HepG2 (cell line): ENCODE measurements around the gene CA10. TPM values are rescaled to one million over a fixed set of nuclear protein-coding genes. Genes with fewer than 3 reads are reported as not detected.

ENCODE experiments used
- ATAC-seq: fragments of 200-7000 bp; cut with Tn5 transposase; 3 replicates; pipeline ENCODE4 v1.9.1; 2020; ENCODE audit warnings: mild to moderate bottlenecking, moderate library complexity
- BruUV-seq: library from RNA; stranded (reverse); fragments of 400-500 nt; replicated peaks from 2 replicates; lab custom pipeline; 2021; lab: Mats Ljungman, UMichigan
- CTCF ChIA-PET: fragments of 300-600 bp; formaldehyde crosslinking; extraction: SDS; loops from one replicate; lab custom pipeline; 2021; ENCODE audit warnings: low total read pairs, inconsistent platforms, low intra/inter-chr PET ratio; lab: Yijun Ruan, JAX
- POLR2A ChIA-PET: fragments of 350-600 bp; sonication (Branson Sonifier 250); formaldehyde crosslinking; loops from one replicate; lab custom pipeline; 2020; ENCODE audit warnings: antibody characterized with exemption, inconsistent platforms; lab: Yijun Ruan, JAX
- DNase-seq: peaks from one replicate; pipeline ENCODE4 v3.0.0-alpha.2; 2015; ENCODE audit warnings: low spot score
- FAIRE-seq: peaks from 3 replicates; lab custom pipeline; 2011; peaks lifted over from hg19 to GRCh38; lab: Jason Lieb, UNC
- H2AFZ ChIP-seq: one replicate; pipeline ENCODE4 v1.6.1; 2011; ENCODE audit warnings: low read length, inconsistent platforms
- H3K27ac ChIP-seq: fragments of 300-600 bp; 3 replicates; pipeline ENCODE4 v1.8.0; 2011; ENCODE audit warnings: mixed run types, mild to moderate bottlenecking, mixed read lengths, low read length, inconsistent platforms; ENCODE audit not compliant: insufficient read depth; ENCODE audit errors: extremely low read length
- H3K27me3 ChIP-seq, 2 experiments: fragments of 200-600 bp in 1 of 2; 2 replicates in 1 of 2; 3 replicates in 1 of 2; pipeline versions ENCODE4 v1.6.0 to v1.8.0; 2011; ENCODE audit warnings: low read length in 2 of 2, mild to moderate bottlenecking in 2 of 2, moderate library complexity in 2 of 2, inconsistent platforms in 1 of 2; ENCODE audit not compliant: insufficient read depth in 2 of 2, control insufficient read depth in 1 of 2
- H3K36me3 ChIP-seq, 2 experiments: fragments of 200-600 bp in 1 of 2; replicated peaks in 1 of 2; 2 replicates in 1 of 2; 3 replicates in 1 of 2; pipeline versions ENCODE4 v1.5.1 to v1.8.0; 2011; ENCODE audit warnings: low read length in 2 of 2, inconsistent platforms in 1 of 2; ENCODE audit not compliant: insufficient read depth in 2 of 2, control insufficient read depth in 1 of 2
- H3K4me1 ChIP-seq: 2 replicates; pipeline ENCODE4 v1.5.1; 2012; ENCODE audit warnings: low read length, inconsistent platforms; ENCODE audit not compliant: insufficient read depth
- H3K4me2 ChIP-seq: 2 replicates; pipeline ENCODE4 v1.6.0; 2011; ENCODE audit warnings: low read depth, low read length, inconsistent platforms
- H3K4me3 ChIP-seq, 3 experiments: fragments of 200-600 bp in 1 of 3; sonication (generic), shearing (Covaris generic) in 1 of 3; replicated peaks in 1 of 3; 2 replicates each; pipeline ENCODE4 v1.5.1; 2011 to 2016; ENCODE audit warnings: low read length in 3 of 3, inconsistent platforms in 2 of 3, low read depth in 2 of 3, mild to moderate bottlenecking in 2 of 3, control low read depth in 1 of 3, mixed read lengths in 1 of 3; ENCODE audit not compliant: insufficient read depth in 1 of 3
- H3K79me2 ChIP-seq: one replicate; pipeline ENCODE4 v1.6.1; 2011; ENCODE audit warnings: low read length, inconsistent platforms; ENCODE audit not compliant: insufficient read depth
- H3K9ac ChIP-seq: 2 replicates; pipeline ENCODE4 v1.6.0; 2011; ENCODE audit warnings: mild to moderate bottlenecking, low read depth, low read length, inconsistent platforms; ENCODE audit not compliant: insufficient read depth
- H3K9me3 ChIP-seq: 2 replicates; pipeline ENCODE4 v1.5.1; 2012; ENCODE audit warnings: mild to moderate bottlenecking, low read length
- H4K20me1 ChIP-seq: 2 replicates; pipeline ENCODE4 v1.6.0; 2011; ENCODE audit warnings: inconsistent platforms, mild to moderate bottlenecking, low read length, moderate library complexity; ENCODE audit not compliant: insufficient read depth
- ATF1 ChIP-seq: IDR thresholded peaks from 2 replicates; pipeline ENCODE4 v1.6.1; 2016; ENCODE audit warnings: mild to moderate bottlenecking, control low read depth
- DR1 ChIP-seq: sonication (generic); formaldehyde crosslinking; IDR thresholded peaks from 2 replicates; pipeline ENCODE4 v1.8.0; 2021; ENCODE audit warnings: mild to moderate bottlenecking, missing genetic modification reagents, inconsistent platforms
- HES4 ChIP-seq: sonication (generic); formaldehyde crosslinking; IDR thresholded peaks from 2 replicates; pipeline ENCODE4 v1.9.0; 2021; ENCODE audit warnings: mild to moderate bottlenecking, missing genetic modification reagents, borderline replicate concordance
- JUN ChIP-seq: sonication (generic); formaldehyde crosslinking; IDR thresholded peaks from 2 replicates; pipeline ENCODE4 v1.4.0; 2020; ENCODE audit warnings: mild to moderate bottlenecking, missing genetic modification reagents
- MED13 ChIP-seq: sonication (generic); formaldehyde crosslinking; IDR thresholded peaks from 2 replicates; pipeline ENCODE4 v1.5.0; 2020; ENCODE audit warnings: missing genetic modification reagents
- NCOA1 ChIP-seq: sonication (generic); formaldehyde crosslinking; IDR thresholded peaks from 2 replicates; pipeline ENCODE4 v1.9.0; 2021; ENCODE audit warnings: missing genetic modification reagents
- POGK ChIP-seq: sonication (generic); formaldehyde crosslinking; conservative IDR thresholded peaks from 2 replicates; pipeline ENCODE4 v1.8.0; 2022; ENCODE audit warnings: mild to moderate bottlenecking, moderate library complexity, missing genetic modification reagents
- RARA ChIP-seq: IDR thresholded peaks from 2 replicates; pipeline ENCODE4 v1.6.1; 2016; ENCODE audit warnings: missing genetic modification reagents, missing compliant biosample characterization
- TMF1 ChIP-seq: sonication (generic); formaldehyde crosslinking; IDR thresholded peaks from 2 replicates; pipeline ENCODE4 v1.8.1; 2022; ENCODE audit warnings: low read depth, missing genetic modification reagents
- TRAFD1 ChIP-seq: sonication (generic); formaldehyde crosslinking; IDR thresholded peaks from 2 replicates; pipeline ENCODE4 v1.5.1; 2020; ENCODE audit warnings: missing genetic modification reagents, mild to moderate bottlenecking, borderline replicate concordance
- ZNF101 ChIP-seq: sonication (generic); formaldehyde crosslinking; IDR thresholded peaks from 2 replicates; pipeline ENCODE4 v1.4.0; 2020; ENCODE audit warnings: mild to moderate bottlenecking, low read depth, missing genetic modification reagents, borderline replicate concordance
- ZNF24 ChIP-seq: fragments of 450-650 bp; IDR thresholded peaks from 2 replicates; pipeline ENCODE4 v1.6.1; 2017; ENCODE audit warnings: antibody characterized with exemption, mild to moderate bottlenecking
- ZNF572 ChIP-seq: sonication (generic); formaldehyde crosslinking; IDR thresholded peaks from 2 replicates; pipeline ENCODE4 v1.5.1; 2020; ENCODE audit warnings: mild to moderate bottlenecking, missing genetic modification reagents
- ZNF577 ChIP-seq: sonication (generic); formaldehyde crosslinking; IDR thresholded peaks from 2 replicates; pipeline ENCODE4 v1.4.0; 2020; ENCODE audit warnings: mild to moderate bottlenecking, low read depth, missing genetic modification reagents, borderline replicate concordance
- ZNF614 ChIP-seq: IDR thresholded peaks from 2 replicates; pipeline ENCODE4 v1.6.1; 2018; ENCODE audit warnings: missing biosample characterization, missing genetic modification reagents, inconsistent platforms, borderline replicate concordance
- in situ Hi-C: cut with HindIII; loops from 2 replicates; pipeline ENCODE4 v1.10.0; 2017; ENCODE audit warnings: low pct_unique_long_range_greater_than_20kb; ENCODE audit not compliant: extremely low pct_ligation_motif_present
- intact Hi-C: fragments of 100-400 bp; cut with micrococcal nuclease; formaldehyde crosslinking; loops from one replicate; pipeline ENCODE4 v1.10.0; 2022; ENCODE audit not compliant: unreplicated experiment
- polyA plus RNA-seq, 8 experiments: library from polyadenylated mRNA; depleted of rRNA in 3 of 8; stranded (reverse) in 7 of 8; unstranded in 1 of 8; fragments of >200 nt; fragmentation: Illumina TruSeq in 4 of 8; extraction: Trizol in 4 of 8; gene quantifications; 2 replicates each; pipeline versions ENCODE4 v1.2.1 to v1.2.3, GENCODE V29; 2011 to 2016; ENCODE audit warnings: low read depth in 4 of 8, missing spikeins in 1 of 8, mixed read lengths in 1 of 8; ENCODE audit not compliant: insufficient read depth in 1 of 8
- total RNA-seq, 5 experiments: library from RNA; depleted of rRNA; stranded (reverse); fragments of >200 nt; fragmentation: Illumina TruSeq; extraction: Trizol; gene quantifications; 2 replicates each; pipeline ENCODE4 v1.2.3, GENCODE V29; 2016; ENCODE audit warnings: low read depth in 1 of 5

The CA10 gene
- total and polyA plus RNA-seq, 2 of the 13 experiments (the other 11 are each of a cell fraction or from before 2014, with no cell fraction given) = not detected

GRCh38 chr17:51721730-51722129 lies 436.8 kb downstream of the CA10 start (continued):
- TF ChIP-seq TRAFD1 (CRISPR knock-in tag) (no peak), NCOA1 (no peak), ZNF24 (no peak), MED13 (CRISPR knock-in tag) (no peak), ZNF577 (CRISPR knock-in tag) (no peak)

- FAIRE-seq = no peak
- in situ Hi-C loops = no loop called here
- TF ChIP-seq HES4 (no peak), RARA (CRISPR knock-in tag) (no peak), JUN (CRISPR knock-in tag) (no peak), ZNF101 (CRISPR knock-in tag) (no peak), ZNF614 (no peak), POGK (CRISPR knock-in tag) (no peak), TMF1 (CRISPR knock-in tag) (no peak), DR1 (CRISPR knock-in tag) (no peak), ZNF572 (CRISPR knock-in tag) (no peak), ATF1 (CRISPR knock-in tag) (no peak)
These were observed 438.1 kb downstream of the CA10 start for GRCh38 chr17:51720439-51720838.

More at GRCh38 chr17:51720439-51720838, 438.1 kb downstream of the CA10 start:
- ChIA-PET POLR2A (no interaction called here), CTCF (no interaction called here)
- Histone ChIP-seq H3K9ac (no peak overlapping the region), H3K4me2 (no peak overlapping the region), H3K79me2 (no peaks in the 10 kb centered on the region), H4K20me1 (no peaks in the 10 kb centered on the region), H3K4me1 (no peaks in the 10 kb centered on the region), H3K27ac (no peak overlapping the region), H3K9me3 (no peaks in the 10 kb centered on the region), H3K27me3 (no peaks in the 10 kb centered on the region; a peak in 2 of 5 replicates), H3K36me3 (no peaks in the 10 kb centered on the region), H3K4me3 (no peak overlapping the region), H2AFZ (no peak overlapping the region)
- DNase-seq (no peak), ATAC-seq (no peak)
- no TSS peak for BruUV-seq
- intact Hi-C loops = no loop called here
